Stimulated activated CD4-positive, alpha-beta T cell treated with anti-CD3 and anti-CD28 coated beads, Interleukin-4, amount 100 ng/mL, for 24 hours (primary cell): ENCODE data around the gene TOM1.
"Not testable (repeated sequence)": the region's sequence is repeated elsewhere in the genome, so short reads cannot be mapped to it uniquely, and the experiment has no call there.

Source experiments
- DNase-seq: peaks from one replicate; pipeline ENCODE4 v3.0.0-alpha.2; 2020

Gene TOM1

GRCh38 chr22:35376728-35377472 lies 77.2 kb downstream of the TOM1 start:
- DNase-seq: peak; percentile 45

GRCh38 chr22:35377735-35378134 lies 78.0 kb downstream of the TOM1 start:
- no peak for DNase-seq

- no peak for DNase-seq
Measured at GRCh38 chr22:35378621-35379020, 78.9 kb downstream of the TOM1 start.

- no peak for DNase-seq
Measured at GRCh38 chr22:35379146-35379993, 79.7 kb downstream of the TOM1 start.

GRCh38 chr22:35380013-35380412 lies 80.3 kb downstream of the TOM1 start:
- DNase-seq: no peak

GRCh38 chr22:35380537-35381423 lies 81.1 kb downstream of the TOM1 start, which contains the start of gene HMOX1:
Gene HMOX1, plus strand, starts transcription at chr22:35381096. Its CDS starts 78 bp downstream, at chr22:35381174.
- DNase-seq: peak; percentile 48

- no peak for DNase-seq
Measured at GRCh38 chr22:35381424-35382009, 81.8 kb downstream of the TOM1 start.

- no peak for DNase-seq
Measured at GRCh38 chr22:35383679-35384071, 84.0 kb downstream of the TOM1 start.

- DNase-seq: no peak
Measured at GRCh38 chr22:35384527-35384926, 84.8 kb downstream of the TOM1 start.

- DNase-seq: no peak
Measured at GRCh38 chr22:35384975-35385588, 85.4 kb downstream of the TOM1 start.

GRCh38 chr22:35386670-35387288 lies 87.1 kb downstream of the TOM1 start:
- DNase-seq: no peak

GRCh38 chr22:35390933-35391332 lies 91.2 kb downstream of the TOM1 start:
- DNase-seq: no peak

GRCh38 chr22:35392357-35392756 lies 92.7 kb downstream of the TOM1 start:
- DNase-seq: no peak

- DNase-seq: no peak
Measured at GRCh38 chr22:35393116-35394010, 93.7 kb downstream of the TOM1 start.

- DNase-seq: no peak
Measured at GRCh38 chr22:35394011-35394312, 94.3 kb downstream of the TOM1 start.

GRCh38 chr22:35394810-35395563 lies 95.3 kb downstream of the TOM1 start:
- DNase-seq: no peak

GRCh38 chr22:35396622-35397021 lies 96.9 kb downstream of the TOM1 start:
- not testable (repeated sequence) for DNase-seq

GRCh38 chr22:35397095-35397904 lies 97.6 kb downstream of the TOM1 start:
- no peak for DNase-seq
